HCT116 (cell line): ENCODE data around the gene PDE6B. TPM values are rescaled to one million over a fixed set of nuclear protein-coding genes. Genes with fewer than 3 reads are reported as not detected.

Experiments used
- ATAC-seq: fragments of 200-7000 bp; cut with Tn5 transposase; 2 replicates; pipeline ENCODE4 v1.9.1; 2020; ENCODE audit warnings: mild to moderate bottlenecking, moderate library complexity
- BruUV-seq: library from RNA; stranded (reverse); fragments of 400-500 nt; replicated peaks from 2 replicates; lab custom pipeline; 2021; lab: Mats Ljungman, UMichigan
- CTCF ChIA-PET: fragments of 300-600 bp; sonication (Branson Sonifier 250); formaldehyde crosslinking; loops from one replicate; lab custom pipeline; 2021; ENCODE audit warnings: antibody characterized with exemption; lab: Charles Lee
- POLR2A ChIA-PET: fragments of 300-600, 350-600 bp; sonication (Branson Sonifier 250); formaldehyde crosslinking; loops from one replicate; lab custom pipeline; 2021; ENCODE audit warnings: antibody characterized with exemption; lab: Charles Lee
- RAD21 ChIA-PET, 2 experiments: fragments of 300-600 bp; sonication (Branson Sonifier 250); formaldehyde crosslinking; loops; one replicate each; lab custom pipeline; 2023; ENCODE audit warnings: low total read pairs in 2 of 2; ENCODE audit not compliant: uncharacterized antibody in 2 of 2, unreplicated experiment in 2 of 2, low non-redundant PET in 1 of 2; lab: Charles Lee
- DNase-seq: peaks from one replicate; pipeline ENCODE4 v3.0.0-alpha.2; 2010; ENCODE audit warnings: low read depth, low spot score
- H2AFZ ChIP-seq: fragments of 200-600 bp; shearing (Covaris generic), sonication (generic); 2 replicates; pipeline ENCODE4 v1.6.1; 2017; ENCODE audit warnings: low read depth, mixed run types, mixed read lengths, antibody characterized with exemption, low read length; ENCODE audit not compliant: poor library complexity, severe bottlenecking
- H3K27ac ChIP-seq: 2 replicates; pipeline ENCODE4 v1.5.1; 2012; ENCODE audit warnings: low read depth, low read length
- H3K27me3 ChIP-seq: fragments of 200-600 bp; sonication (generic); 2 replicates; pipeline ENCODE4 v1.6.1; 2016; ENCODE audit warnings: mixed run types, low read length, mixed read lengths; ENCODE audit not compliant: insufficient read depth
- H3K36me3 ChIP-seq, 2 experiments: fragments of 200-500 bp in 1 of 2; fragments of 200-600 bp in 1 of 2; sonication (Bioruptor generic) in 1 of 2; sonication (generic) in 1 of 2; 2 replicates each; pipeline versions ENCODE4 v1.5.1 to v1.6.1; 2014 to 2016; ENCODE audit warnings: low read length in 2 of 2, inconsistent platforms in 1 of 2, mixed read lengths in 1 of 2, mixed run types in 1 of 2; ENCODE audit not compliant: insufficient read depth in 2 of 2, control insufficient read depth in 1 of 2
- H3K4me1 ChIP-seq, 2 experiments: fragments of 200-600 bp in 1 of 2; sonication (generic) in 1 of 2; 2 replicates each; pipeline versions ENCODE4 v1.5.1 to v1.6.1; 2012 to 2017; ENCODE audit warnings: low read length in 2 of 2, inconsistent platforms in 1 of 2, mild to moderate bottlenecking in 1 of 2, mixed read lengths in 1 of 2, mixed run types in 1 of 2, moderate library complexity in 1 of 2; ENCODE audit not compliant: insufficient read depth in 2 of 2, control insufficient read depth in 1 of 2
- H3K4me2 ChIP-seq: fragments of 200-600 bp; sonication (generic); 2 replicates; pipeline ENCODE4 v1.6.1; 2017; ENCODE audit warnings: mixed run types, low read length, mixed read lengths
- H3K4me3 ChIP-seq, 2 experiments: fragments of 200-600 bp in 1 of 2; sonication (generic) in 1 of 2; replicated peaks in 1 of 2; 2 replicates each; pipeline ENCODE4 v1.5.1; 2011 to 2016; ENCODE audit warnings: low read length in 2 of 2, control low read depth in 1 of 2, low read depth in 1 of 2, mild to moderate bottlenecking in 1 of 2, mixed read lengths in 1 of 2, mixed run types in 1 of 2
- H3K79me2 ChIP-seq: fragments of 200-600 bp; sonication (generic); 2 replicates; pipeline ENCODE4 v1.6.1; 2017; ENCODE audit warnings: mild to moderate bottlenecking, mixed run types, low read length, moderate library complexity, mixed read lengths; ENCODE audit not compliant: insufficient read depth
- H3K9ac ChIP-seq: fragments of 200-600 bp; sonication (generic); 2 replicates; pipeline ENCODE4 v1.6.1; 2016; ENCODE audit warnings: low read length, mixed read lengths
- H3K9me2 ChIP-seq: fragments of 200-600 bp; sonication (generic), shearing (Covaris generic); 2 replicates; pipeline ENCODE4 v1.6.1; 2017; ENCODE audit warnings: mixed run types, mild to moderate bottlenecking, moderate library complexity; ENCODE audit not compliant: insufficient read depth
- H3K9me3 ChIP-seq, 2 experiments: fragments of 200-500 bp in 1 of 2; fragments of 200-600 bp in 1 of 2; sonication (Bioruptor generic) in 1 of 2; sonication (generic) in 1 of 2; 2 replicates each; pipeline ENCODE4 v1.6.1; 2014 to 2017; ENCODE audit warnings: low read length in 2 of 2, mixed read lengths in 2 of 2, inconsistent platforms in 1 of 2, low read depth in 1 of 2, mild to moderate bottlenecking in 1 of 2, mixed run types in 1 of 2, moderate library complexity in 1 of 2; ENCODE audit not compliant: control insufficient read depth in 1 of 2, insufficient read depth in 1 of 2
- H4K20me1 ChIP-seq: fragments of 200-600 bp; sonication (generic), shearing (Covaris generic); 2 replicates; pipeline ENCODE4 v1.6.1; 2017; ENCODE audit warnings: mixed run types, mild to moderate bottlenecking, moderate library complexity; ENCODE audit not compliant: insufficient read depth
- CBX3 ChIP-seq: IDR thresholded peaks from 2 replicates; pipeline ENCODE4 v1.6.1; 2012; ENCODE audit warnings: low read depth
- CEBPB ChIP-seq: IDR thresholded peaks from 2 replicates; pipeline ENCODE4 v1.6.1; 2012; ENCODE audit warnings: low read depth
- CTCF ChIP-seq, 3 experiments: fragments of 200-600 bp in 1 of 3; sonication (generic) in 1 of 3; IDR thresholded peaks in 2 of 3; conservative IDR thresholded peaks in 1 of 3; 2 replicates each; pipeline ENCODE4 v1.5.1; 2012 to 2017; ENCODE audit warnings: low read depth in 2 of 3, low read length in 2 of 3, antibody characterized with exemption in 1 of 3, borderline replicate concordance in 1 of 3, control low read depth in 1 of 3, mild to moderate bottlenecking in 1 of 3, mixed read lengths in 1 of 3, mixed run types in 1 of 3, moderate library complexity in 1 of 3; ENCODE audit not compliant: insufficient read depth in 1 of 3
- ELF1 ChIP-seq: IDR thresholded peaks from 2 replicates; pipeline ENCODE4 v1.6.1; 2012; ENCODE audit warnings: low read depth, borderline replicate concordance
- EZH2 ChIP-seq: fragments of 200-600 bp; sonication (generic); IDR thresholded peaks from 2 replicates; pipeline ENCODE4 v1.6.1; 2017; ENCODE audit warnings: antibody characterized with exemption, mixed run types
- POLR2AphosphoS5 ChIP-seq: IDR thresholded peaks from 2 replicates; pipeline ENCODE4 v1.6.1; 2011; ENCODE audit warnings: mild to moderate bottlenecking, low read depth, low read length, moderate library complexity
- RAD21 ChIP-seq: IDR thresholded peaks from 2 replicates; pipeline ENCODE4 v1.6.1; 2012; ENCODE audit warnings: low read depth, mild to moderate bottlenecking
- REST ChIP-seq: IDR thresholded peaks from 2 replicates; pipeline ENCODE4 v1.6.1; 2012; ENCODE audit warnings: low read depth
- SIN3A ChIP-seq: IDR thresholded peaks from 2 replicates; pipeline ENCODE4 v1.6.1; 2012; ENCODE audit warnings: low read depth
- SP1 ChIP-seq: IDR thresholded peaks from 2 replicates; pipeline ENCODE4 v1.6.1; 2012; ENCODE audit warnings: low read depth
- SRF ChIP-seq: IDR thresholded peaks from 2 replicates; pipeline ENCODE4 v1.6.1; 2012; ENCODE audit warnings: low read depth
- YY1 ChIP-seq: IDR thresholded peaks from 2 replicates; pipeline ENCODE4 v1.6.1; 2011; ENCODE audit warnings: low read length, low read depth, moderate library complexity, mild to moderate bottlenecking; ENCODE audit not compliant: insufficient replicate concordance; ENCODE audit errors: extremely low read depth
- ZBTB33 ChIP-seq: IDR thresholded peaks from 2 replicates; pipeline ENCODE4 v1.6.1; 2011; ENCODE audit warnings: mild to moderate bottlenecking, low read length, moderate library complexity; ENCODE audit not compliant: insufficient replicate concordance; ENCODE audit errors: extremely low read depth
- ZFX ChIP-seq: fragments of 450-650 bp; IDR thresholded peaks from 2 replicates; pipeline ENCODE4 v1.6.1; 2017
- ZNF274 ChIP-seq: fragments of 200-500 bp; sonication (Bioruptor generic); IDR thresholded peaks from 2 replicates; pipeline ENCODE4 v1.6.1; 2014; ENCODE audit warnings: mild to moderate bottlenecking, low read depth, low read length, inconsistent platforms
- intact Hi-C: fragments of 100-400 bp; cut with micrococcal nuclease; formaldehyde crosslinking; loops from 2 replicates; pipeline ENCODE4 v1.10.0; 2022
- total RNA-seq: library from RNA; stranded (reverse); gene quantifications from one replicate; pipeline ENCODE4 v1.2.1, GENCODE V29; 2021; ENCODE audit not compliant: unreplicated experiment
- TF ChIP-seq, protein P1 (sequence below): IDR thresholded peaks from 2 replicates; pipeline ENCODE4 v1.6.1; 2012
- TF ChIP-seq, protein P2 (sequence below): IDR thresholded peaks from 2 replicates; pipeline ENCODE4 v1.6.1; 2012

PDE6B gene
- total RNA-seq, 1 experiment from 2014 or later = not detected

DNA sequence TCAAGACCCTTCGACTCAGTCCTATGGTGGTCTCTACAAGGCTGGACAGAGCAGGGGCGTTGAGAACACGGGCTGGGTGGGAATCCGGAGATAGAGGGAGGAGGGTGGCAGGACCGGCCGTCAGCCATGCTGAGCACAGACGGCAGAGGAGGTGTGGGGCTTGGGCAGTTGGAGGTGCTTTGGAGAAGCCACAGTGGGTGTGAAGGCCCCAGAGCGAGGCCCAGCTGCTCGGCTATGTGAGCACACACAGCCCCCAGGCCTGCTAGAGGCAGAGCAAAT is 4.2 kb downstream of the PDE6B start:
- ChIA-PET CTCF (no interaction called here), RAD21 (no interaction called here)
- ATAC-seq = no peak

More for the DNA sequence above, 4.2 kb downstream of the PDE6B start:
- Histone ChIP-seq H3K9me2 (no peaks in the 10 kb centered on the region), H3K27me3 (no peaks in the 10 kb centered on the region), H2AFZ (no peak overlapping the region), H4K20me1 (no peaks in the 10 kb centered on the region), H3K79me2 (no peaks in the 10 kb centered on the region), H3K9me3 (no peaks in the 10 kb centered on the region; a peak in 1 of 4 replicates), H3K4me3 (no peak overlapping the region), H3K27ac (no peak overlapping the region), H3K9ac (no peak overlapping the region), H3K4me1 (no peaks in the 10 kb centered on the region), H3K4me2 (no peak overlapping the region), H3K36me3 (no peaks in the 10 kb centered on the region)
- TF ChIP-seq, protein P1, sequence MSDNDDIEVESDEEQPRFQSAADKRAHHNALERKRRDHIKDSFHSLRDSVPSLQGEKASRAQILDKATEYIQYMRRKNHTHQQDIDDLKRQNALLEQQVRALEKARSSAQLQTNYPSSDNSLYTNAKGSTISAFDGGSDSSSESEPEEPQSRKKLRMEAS = no peak
- no peak for TF ChIP-seq CBX3
- TF ChIP-seq ZNF274 = no peak
- no peak for TF ChIP-seq ELF1
- no peak for TF ChIP-seq POLR2AphosphoS5
- TF ChIP-seq, protein P2, sequence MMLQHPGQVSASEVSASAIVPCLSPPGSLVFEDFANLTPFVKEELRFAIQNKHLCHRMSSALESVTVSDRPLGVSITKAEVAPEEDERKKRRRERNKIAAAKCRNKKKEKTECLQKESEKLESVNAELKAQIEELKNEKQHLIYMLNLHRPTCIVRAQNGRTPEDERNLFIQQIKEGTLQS = no peak
- TF ChIP-seq REST = no peak
- no peak for TF ChIP-seq RAD21
- no peak for TF ChIP-seq SP1
- TF ChIP-seq CTCF (IDR thresholded peaks at IDR 0.05 in 2 of 3, conservative IDR thresholded peaks at IDR 0.05 in 1 of 3; ENCODE audit: borderline replicate concordance in 1 of 3, insufficient read depth in 1 of 3, low read depth in 2 of 3, low read length in 2 of 3) = no peak
- no peak for TF ChIP-seq ZBTB33
- no peak for TF ChIP-seq SIN3A
- no peak for TF ChIP-seq CEBPB
- TF ChIP-seq EZH2 = no peak
- no peak for TF ChIP-seq YY1
- no peak for TF ChIP-seq SRF
- TF ChIP-seq ZFX = no peak
- no TSS peak for BruUV-seq
- intact Hi-C loops = no loop called here
- DNase-seq = no peak
- POLR2A ChIA-PET = no interaction called here
